ENCODE results near the gene LYST.

LYST gene

DNA sequence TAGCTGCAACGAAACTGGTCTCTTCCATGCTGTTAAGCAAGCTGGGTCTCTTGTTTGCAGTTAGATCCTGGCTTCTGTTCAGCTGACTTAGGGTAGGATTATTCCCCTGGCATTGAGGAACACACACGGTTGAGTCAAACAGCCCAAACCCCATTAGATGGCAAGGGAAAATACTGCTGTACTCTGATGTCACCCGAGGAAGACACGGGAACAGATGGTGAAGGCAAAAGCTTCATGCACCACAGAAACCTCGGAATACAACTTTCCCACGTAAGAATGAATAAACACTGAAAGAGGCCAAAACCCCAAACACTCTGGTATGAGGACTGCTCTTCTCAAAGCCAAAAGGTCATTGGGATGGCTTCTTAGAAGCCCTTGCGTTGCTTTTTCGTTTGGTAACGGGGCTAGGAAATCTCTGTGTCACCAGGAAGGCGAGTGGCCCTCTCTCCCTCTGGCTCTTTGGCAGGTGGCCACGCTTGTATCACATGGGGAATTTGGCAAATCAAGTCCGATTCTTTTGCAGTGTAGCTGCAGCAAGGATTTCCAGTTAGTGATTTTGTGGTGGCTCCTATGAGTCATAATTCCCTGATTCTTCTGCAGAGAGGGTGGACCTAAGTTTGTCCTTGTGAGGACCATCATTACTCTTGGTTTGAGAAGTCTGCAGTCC lies 16.7 kb upstream of the LYST start:
- peak; percentile 89 for DNase-seq (ENCODE audit: low spot score)

DNA sequence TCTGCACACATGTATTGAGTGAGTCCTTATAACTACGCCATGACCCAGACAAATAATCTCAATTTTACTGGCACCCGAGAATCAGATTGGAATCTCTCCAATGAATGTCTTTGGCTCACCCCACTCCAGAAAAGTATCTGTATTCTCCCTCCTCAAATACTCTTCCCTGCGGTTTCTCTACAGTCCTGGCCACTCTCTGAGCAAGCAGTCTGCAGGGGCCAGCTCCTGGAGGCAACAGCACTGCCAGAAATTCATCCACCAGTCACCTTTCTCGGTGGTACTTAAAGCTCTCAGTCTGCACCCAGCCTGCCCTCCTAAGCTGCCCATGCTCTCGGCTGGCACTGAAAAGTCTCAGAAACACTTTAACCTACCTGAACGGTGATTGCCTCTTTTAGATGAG lies 16.1 kb upstream of the LYST start:
- no peak for DNase-seq (ENCODE audit: low spot score)

DNA sequence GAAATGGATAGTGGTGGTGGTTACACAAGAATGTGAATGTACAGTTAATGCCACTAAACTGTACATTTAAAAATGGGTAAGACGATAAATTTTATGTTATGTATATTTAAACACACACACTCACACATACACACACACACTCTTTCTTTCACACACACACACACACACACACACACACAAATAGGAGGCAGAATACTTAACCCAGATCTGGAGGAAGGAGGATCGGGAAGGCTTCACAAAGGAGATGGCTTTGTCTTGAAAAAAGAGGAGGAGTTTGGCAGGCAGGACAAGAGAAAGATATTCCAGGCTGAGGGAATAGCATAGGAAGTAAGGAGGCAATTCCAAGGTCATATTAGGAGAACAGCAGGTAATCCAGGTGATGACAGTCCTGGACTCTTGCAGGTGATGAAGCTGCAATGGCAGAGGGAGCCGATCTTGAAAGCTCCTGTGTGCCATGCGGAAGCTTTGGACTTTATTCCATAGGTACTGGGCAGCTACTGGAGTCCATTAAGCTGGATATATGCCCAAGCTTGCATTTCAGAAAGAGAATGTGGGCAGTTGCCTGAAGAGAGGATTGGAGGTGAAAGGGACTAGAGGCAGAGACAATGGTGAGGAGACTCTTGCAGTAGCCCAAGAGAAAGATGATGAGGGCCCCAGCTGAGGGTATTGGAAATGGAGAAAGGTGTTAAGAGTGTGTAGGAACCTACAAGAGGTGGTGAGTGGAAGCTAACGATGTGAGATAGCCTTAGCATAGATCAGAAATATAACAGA lies 15.4 kb upstream of the LYST start:
- no peak for DNase-seq (ENCODE audit: low spot score)

DNA sequence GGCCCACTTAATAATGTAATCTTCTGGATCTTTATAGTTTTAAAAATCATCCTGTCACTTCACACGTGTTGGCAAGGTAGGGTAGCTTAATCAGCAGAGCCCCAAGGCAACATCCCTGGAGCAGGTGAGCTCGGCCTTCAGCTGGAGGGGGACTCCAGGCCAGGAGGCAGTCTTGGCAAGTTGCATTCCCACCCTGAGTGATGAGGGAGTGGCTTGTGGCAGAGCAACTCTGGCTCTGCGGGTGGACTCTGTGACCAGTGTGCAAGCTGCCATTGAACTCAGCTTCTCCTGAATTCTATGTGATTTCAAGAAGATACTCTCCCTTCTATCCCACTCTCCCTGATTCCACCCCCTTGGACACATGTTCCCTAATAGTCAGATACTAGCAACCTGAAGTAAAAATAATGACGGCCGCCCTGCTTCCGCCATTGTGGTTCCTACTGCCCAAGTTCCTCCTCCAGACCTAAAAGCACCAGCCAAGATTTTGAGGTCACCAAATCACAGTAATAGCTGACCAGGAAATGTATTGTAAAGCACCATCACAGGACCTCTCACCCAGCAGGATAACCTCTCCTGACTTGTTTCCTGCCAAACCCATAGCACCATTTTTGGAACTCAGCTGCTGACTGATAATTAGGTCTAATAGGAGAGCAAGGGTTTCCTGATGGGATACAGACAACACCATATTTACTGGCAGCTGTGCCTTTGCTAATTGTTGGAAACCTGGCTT lies 11.5 kb upstream of the LYST start:
- no peak for DNase-seq (ENCODE audit: low spot score)

DNA sequence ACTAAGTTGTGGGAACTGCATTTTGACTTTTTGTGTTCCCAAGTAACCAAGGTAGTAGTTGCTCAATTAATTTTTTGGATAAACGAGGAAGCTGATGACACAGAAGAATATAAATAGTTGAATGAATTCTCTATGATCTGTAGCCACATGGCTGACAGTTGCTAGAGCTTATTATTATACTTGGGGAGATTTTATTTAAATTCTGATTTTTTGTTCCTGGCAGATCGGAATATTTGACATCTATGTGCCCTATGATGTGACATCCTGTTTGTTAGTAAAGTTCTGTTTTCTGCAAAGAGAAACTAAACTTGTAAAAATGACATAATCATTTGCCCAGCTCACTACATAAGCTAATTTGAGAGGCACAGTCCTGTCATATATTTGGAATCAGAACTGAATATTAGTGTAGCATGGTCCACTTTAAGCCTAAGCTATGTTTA lies 9.7 kb upstream of the LYST start:
- DNase-seq (ENCODE audit: low spot score), result no peak

DNA sequence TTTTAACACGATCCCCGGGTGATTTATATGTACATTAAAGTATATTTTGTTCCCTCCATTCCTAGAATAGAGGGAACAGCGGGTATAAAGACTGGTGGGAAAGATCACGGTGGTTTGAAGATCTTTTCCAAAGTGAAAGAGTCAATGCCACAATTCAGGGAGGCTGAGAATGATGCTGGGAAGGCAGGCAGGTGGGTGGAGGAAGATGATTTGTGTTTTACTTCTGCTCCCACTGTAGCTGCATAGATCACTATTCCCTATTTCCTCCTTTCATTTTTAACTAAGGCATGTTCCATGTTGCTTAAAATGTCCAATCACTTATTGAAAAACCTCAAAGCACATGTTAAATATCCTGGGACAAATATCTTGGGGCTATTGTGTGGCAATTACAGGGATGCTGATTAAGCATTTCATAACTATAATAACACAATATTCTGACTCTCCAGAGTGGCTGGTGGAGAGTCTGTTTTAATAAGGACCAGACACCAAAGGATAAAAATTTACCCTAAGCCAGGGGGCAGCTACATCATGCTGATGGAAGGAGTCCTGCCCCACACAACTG lies 8.4 kb upstream of the LYST start:
- no peak for DNase-seq (ENCODE audit: low spot score)

DNA sequence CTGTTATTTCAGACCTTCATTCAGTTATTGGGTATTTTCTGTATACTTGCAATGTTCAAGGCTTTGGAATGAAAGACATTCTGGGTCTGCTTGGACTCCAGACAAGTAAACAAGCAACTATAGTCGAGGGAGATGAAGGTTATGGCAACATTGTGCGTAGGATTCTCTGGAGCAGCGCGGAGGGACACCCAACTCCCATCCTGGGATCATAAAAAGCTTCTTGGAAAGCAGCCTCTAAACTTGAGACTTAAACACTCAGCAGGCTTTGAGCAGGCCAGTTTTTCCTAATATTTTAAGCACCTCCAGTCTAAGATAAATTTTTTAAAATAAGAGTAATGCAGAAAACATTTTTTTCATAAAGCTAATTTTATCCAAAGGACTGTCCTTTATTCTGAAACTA lies 7.6 kb upstream of the LYST start:
- DNase-seq (ENCODE audit: low spot score), result no peak

DNA sequence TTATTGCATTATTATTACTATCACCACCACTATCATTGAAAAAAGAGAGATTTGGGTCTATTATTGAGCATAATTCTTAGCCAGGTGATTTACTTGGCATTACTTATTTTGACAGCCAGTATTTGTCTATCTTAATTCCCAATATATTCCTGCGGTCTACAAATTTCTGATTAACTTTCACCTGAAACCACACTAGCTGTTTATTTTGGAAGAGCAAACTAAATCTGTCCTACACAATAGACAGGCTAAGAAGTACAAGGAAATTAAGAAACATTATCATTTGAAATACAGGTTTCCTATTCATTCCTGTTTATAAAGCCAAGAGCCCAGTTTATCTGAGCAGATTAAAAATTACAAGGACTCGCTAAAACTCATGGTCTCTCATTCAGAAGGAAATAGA lies 6.9 kb upstream of the LYST start:
- no peak for DNase-seq (ENCODE audit: low spot score)

DNA sequence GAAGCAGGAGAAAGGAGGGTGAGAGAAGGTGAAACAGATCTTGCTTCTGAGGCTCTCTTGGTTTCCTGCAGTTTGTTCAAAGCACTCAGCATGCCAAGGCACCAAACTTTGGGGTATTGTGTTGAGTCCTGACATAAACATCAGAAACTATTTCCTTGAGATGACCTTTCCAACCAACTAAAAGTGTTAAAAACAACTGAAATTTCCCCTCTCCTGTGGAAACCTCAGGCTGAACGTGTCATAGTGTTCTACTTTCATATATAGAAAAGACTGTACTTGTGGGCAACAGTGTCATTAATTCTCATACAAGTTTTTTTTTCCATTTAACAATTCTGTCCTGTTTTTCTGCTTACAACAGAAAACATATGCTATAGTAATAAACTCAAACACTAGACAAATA lies 6.3 kb upstream of the LYST start:
- DNase-seq (ENCODE audit: low spot score), result no peak

DNA sequence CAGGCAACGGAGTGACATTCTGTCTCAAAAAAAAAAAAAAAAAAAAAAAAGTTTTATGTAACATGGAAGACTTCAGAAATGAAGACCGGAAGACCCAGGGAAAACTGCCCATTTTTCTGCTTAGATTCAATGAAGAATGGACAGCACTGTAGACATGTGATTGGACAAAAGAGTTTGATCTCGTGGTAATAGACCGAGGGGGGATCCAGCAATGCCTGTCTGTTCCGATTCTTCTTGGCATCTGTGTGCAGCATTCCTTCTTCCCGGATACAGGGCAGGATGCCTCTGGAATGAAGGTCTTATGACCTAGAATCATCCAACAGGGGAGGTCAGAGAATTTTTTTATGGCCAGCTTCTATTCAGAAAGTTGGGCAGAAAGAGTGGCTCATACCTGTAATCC lies 5.6 kb upstream of the LYST start:
- no peak for DNase-seq (ENCODE audit: low spot score)

DNA sequence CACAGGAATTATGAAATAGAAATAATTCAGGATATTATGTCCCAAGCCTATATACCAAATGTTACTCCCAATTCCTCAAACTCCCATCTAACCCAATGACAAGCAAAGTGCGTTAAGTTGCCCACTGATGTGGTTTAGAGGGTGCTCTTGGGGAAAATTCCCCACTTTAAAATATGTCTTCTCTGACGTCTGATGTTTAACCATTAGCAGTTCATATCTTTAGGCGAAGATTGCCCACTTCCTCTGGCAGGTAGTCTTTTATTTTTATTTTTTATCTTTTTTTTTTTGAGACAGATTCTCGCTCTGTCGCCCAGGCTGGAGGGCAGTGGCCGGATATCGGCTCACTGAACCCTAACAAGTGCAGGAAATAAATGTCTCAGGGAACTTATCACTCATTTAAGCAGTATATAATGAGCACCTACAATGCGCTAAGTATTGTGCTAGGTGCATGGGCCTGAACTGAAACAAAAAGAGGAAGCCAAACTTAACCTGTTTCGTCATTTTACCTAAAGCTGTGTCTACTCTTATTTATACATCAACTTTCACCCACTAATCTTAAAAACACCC lies 1.3 kb upstream of the LYST start:
- DNase-seq (ENCODE audit: low spot score), result no peak

DNA sequence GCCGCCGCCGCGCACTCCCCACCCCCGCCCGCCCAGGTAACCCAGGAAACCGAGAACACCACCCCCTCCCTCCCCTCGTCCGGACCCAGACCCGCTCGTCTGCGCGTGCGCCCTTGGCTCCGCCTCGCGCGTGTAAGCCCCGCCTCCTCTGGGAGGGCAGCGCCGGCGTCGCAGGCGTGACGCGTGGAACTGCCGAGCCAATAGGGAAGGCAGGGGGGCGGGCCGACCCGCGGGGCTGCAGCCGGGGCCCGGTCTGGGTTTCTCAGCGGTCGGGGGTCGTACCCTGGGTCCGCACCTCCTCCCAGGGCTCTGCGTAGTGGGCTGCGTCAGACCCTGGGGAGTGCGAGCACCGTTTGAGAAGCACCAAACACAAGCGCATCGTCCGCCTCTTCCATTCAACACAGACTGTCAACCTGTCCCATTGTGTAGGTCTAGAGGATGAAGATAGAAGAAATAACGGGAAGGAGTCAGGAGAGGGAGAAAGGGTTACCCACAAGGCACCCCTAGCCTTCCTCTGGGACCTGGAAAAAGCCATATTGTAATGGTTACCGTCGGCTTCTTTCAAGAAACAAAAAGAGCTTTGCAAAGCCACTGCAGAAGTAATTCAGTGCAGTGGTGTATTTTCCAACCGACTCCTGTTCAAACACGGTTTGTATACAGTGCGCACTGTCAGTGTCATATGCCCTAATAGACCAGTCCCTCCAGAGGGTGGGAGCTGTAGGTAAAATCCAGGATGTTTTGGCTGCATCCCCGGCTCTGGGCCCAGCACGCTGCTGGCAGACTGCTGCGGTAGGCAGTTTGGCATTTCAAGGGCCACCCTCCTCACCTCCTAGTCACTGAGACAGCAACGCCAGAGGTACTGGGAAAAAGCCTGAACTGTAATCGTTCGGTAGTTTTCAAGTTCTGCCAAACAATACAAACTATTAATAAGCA lies 473 bp upstream of the LYST start:
- DNase-seq (ENCODE audit: low spot score), result peak; percentile 99

DNA sequence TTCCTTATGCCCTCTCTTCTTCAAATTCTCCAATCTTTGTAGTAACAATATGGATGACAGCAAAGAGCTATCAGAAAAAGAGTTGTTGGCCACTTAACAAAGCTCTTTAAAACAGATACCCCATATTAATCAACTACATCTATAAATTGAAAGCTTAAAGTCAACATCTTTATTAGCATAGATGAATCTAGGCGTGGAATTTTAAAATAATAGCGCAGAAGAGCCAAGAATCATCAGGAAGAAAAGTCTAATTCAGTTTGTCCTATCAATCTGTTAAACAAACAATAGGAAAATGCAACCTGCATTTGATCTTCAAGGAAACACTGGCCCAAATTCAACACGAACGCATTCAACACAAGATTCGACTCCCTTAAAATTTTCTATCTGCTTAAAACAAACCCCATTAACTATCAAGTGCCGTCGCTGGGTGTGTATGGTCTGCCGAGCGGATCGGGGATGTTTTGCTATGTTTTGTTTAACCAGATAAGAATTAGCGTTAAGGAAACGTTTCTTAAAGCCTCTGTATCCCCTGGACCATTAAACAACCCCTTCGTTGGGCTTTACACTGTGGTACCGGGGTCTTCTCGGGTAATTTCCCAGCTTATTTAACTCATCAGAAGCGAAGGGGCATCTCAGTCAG lies 1.0 kb downstream of the LYST start:
- DNase-seq (ENCODE audit: low spot score), result no peak

DNA sequence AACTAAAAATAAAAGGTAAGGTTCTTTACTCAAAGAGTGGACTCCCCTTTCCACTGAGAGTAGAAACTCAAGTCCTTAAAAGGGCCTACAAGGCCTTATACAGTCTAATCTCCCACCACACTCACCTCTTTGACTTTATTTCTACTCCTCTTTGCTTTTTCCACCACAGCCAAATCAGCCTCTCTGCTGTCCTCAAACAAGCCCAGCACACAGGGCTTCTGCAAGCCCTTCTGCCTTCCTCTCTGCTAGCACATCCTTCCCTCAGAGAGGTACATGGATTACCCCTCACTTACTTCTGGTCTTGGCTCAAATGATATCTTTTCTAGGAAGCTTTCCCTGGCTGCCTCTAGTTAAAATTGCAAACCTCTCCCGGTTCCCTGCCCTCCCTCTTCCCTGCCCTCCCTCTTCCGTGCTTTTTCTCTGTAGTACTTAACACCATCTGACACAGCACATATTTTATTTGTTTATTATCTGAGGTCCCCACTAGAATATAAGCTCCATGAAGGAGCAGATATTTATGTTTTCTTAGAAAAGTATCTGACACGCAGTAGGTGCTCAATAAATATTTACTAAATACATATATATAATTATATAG lies 1.7 kb downstream of the LYST start:
- peak; percentile 4 for DNase-seq (ENCODE audit: low spot score)

DNA sequence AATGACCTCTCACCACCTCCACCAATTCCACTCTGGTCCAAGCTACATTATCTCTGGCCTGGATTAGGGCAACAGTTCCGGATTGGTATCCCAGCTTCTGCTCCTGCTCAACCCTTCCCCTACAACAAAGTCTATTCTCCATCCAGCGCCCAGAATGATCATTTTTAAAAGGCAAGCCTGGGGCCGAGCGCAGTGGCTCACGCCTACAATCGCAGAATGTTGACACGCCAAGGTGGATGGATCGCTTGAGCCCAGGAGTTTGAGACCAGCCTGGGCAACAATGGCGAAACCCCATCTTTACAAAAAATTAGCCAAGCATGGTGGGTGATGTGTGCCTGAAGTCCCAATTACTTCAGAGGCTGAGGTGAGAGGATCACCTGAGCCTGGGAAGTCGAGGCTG lies 2.2 kb downstream of the LYST start:
- DNase-seq (ENCODE audit: low spot score), result no peak

DNA sequence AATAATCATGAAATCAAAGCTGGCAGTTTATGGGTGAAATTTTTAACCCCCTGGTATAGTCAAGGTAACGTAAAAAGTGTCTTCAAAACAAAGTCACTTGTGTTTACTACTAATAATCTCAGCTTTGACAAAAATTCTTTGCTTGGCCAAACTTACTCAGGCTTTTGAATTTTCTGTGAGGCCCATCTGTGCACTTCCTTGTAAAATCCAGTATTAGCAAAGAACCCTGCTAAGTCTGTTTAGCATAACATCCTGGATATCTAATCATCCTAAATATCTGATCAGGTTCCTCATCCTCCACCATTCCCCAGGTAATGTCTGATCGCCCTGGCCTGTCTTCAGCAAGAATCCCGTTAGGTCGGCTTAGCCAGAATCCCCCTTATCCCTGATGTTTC lies 3.0 kb downstream of the LYST start:
- DNase-seq (ENCODE audit: low spot score), result no peak

DNA sequence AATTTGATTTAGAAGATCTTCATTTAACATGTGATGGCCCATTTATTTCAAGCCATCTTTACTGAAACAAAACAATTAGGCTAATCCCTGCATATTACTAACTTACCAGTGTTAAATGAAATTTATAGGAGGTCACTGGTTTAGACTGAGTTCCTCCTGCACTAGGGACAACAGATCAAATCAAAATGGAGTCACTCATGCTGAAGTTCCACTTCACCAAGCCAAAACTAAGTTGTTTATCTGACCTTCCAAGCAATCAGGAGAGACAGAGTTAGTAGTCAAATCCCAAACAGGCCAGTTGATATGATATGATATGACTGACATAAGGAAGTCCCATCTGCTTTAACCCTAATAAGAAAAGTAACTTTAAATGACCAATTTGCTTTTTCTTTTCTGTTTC lies 4.8 kb downstream of the LYST start:
- no peak for DNase-seq (ENCODE audit: low spot score)

DNA sequence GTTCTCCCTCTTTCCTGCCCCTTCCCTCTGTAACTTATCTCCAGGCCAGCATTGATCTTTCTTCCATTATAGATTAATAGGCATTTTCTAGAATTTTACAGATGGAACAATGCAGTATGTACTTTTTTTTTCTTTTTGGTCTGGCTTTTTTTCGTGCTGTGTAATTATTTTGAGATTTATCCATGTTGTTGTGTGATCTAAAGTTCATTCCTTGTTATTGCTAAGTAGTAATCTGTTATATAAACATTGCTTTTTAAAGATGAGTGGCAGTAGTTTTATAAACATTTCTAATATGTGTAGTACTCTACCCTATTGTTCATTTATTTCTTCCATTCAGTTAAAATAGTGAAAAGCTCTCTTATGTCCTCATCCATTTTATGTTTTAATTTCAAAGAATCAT lies 5.9 kb downstream of the LYST start:
- no peak for DNase-seq (ENCODE audit: low spot score)

DNA sequence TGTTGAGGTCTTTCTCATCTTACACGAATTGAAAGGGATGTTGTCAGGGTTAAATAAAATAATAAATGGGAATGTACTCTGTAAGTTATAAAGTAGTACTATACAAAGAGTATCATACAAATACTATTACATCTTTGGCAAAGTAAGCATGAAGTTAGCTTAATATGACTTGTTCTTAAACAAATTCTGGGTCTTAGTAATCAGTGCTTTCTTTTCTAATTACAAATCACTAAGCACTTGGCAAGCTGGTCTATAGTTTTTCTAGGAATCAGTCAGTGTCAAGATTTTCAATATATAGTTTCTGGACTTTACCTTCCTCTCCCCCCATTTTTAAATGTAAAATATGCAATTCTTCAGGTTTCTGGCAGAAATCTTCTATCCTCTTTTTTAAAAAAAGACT lies 6.9 kb downstream of the LYST start:
- DNase-seq (ENCODE audit: low spot score), result no peak

DNA sequence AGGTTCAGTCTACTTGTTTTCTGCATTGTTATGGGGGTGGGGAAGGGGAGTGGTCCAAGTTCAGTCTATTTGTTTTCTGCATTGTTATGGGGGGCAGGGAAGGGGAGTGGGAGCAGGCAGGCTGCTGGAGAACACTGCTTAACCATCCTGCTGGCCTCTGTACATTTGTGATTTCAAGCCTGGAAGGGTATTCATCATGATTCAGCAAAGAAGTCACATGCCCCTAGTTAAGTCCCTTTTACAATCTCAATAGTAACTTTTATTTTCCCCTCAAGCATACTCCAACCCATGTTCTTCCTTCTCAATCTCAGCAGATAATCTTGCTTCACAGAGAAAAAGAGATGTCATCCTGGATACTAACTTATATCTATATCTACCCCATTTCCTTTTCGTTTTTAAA lies 7.9 kb downstream of the LYST start:
- no peak for DNase-seq (ENCODE audit: low spot score)

DNA sequence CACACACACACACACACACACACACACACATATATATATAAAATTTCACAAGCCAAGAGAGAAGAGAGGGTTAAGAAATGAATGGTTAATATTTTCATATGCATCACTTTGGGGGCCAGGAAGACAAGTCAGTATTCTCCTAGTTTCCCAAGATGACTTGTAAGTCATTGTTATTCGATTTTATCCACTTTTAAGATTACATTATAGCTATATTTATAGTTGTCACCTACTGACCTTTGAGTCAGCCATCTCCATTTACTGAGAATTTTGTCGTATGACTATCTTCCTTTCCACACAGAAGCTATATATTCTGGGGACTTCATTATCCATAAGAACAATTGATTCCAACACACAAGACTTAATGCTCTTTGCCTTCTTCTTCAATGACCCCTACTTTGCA lies 8.9 kb downstream of the LYST start:
- DNase-seq (ENCODE audit: low spot score), result no peak
